Measurements from ENCODE around the gene CDK9. TPM values are rescaled to one million over a fixed set of nuclear protein-coding genes. Genes with fewer than 3 reads are reported as not detected.
A peak's percentile ranks its signal among the peaks of the same experiment; 100 is the strongest.

Gene CDK9
- polyA plus RNA-seq, 3 donors: 24.9 to 139 (median 26.4) TPM

DNA sequence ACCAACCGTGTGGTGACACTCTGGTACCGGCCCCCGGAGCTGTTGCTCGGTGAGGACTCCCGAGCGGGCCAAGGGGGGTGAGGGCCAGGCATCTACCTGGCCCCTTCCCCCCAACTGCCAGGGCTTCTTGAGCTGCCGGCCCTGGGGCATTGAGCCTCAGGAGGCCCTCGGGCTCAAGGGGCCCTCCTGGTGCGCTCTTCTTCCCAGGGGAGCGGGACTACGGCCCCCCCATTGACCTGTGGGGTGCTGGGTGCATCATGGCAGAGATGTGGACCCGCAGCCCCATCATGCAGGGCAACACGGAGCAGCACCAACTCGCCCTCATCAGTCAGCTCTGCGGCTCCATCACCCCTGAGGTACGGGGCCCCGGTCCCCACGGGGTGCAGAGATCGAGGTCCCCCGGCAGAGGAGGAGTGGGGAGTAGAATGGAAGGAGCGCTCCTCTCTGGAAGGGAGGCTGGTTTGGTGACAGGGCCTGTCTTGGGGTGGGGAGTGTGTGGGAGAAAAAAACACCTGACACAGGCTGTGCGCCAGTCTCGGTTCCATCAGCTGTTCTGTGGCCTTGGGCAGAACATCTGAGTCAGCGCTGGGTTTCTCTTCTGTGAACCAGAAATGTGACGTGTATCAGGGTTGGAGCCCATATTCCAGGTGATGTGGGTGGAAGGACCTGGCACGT, 2.6 kb downstream of the CDK9 start:
- H3K27me3 Mint-ChIP-seq (ENCODE audit: low read depth in 3 of 3): peaks cover 0 to 2% (median 0%) of the 10 kb centered on the region in 3 donors
- H3K9ac ChIP-seq (ENCODE audit: insufficient read depth, low read length, poor library complexity, severe bottlenecking): no peak overlapping the region
- TF ChIP-seq, protein P1, sequence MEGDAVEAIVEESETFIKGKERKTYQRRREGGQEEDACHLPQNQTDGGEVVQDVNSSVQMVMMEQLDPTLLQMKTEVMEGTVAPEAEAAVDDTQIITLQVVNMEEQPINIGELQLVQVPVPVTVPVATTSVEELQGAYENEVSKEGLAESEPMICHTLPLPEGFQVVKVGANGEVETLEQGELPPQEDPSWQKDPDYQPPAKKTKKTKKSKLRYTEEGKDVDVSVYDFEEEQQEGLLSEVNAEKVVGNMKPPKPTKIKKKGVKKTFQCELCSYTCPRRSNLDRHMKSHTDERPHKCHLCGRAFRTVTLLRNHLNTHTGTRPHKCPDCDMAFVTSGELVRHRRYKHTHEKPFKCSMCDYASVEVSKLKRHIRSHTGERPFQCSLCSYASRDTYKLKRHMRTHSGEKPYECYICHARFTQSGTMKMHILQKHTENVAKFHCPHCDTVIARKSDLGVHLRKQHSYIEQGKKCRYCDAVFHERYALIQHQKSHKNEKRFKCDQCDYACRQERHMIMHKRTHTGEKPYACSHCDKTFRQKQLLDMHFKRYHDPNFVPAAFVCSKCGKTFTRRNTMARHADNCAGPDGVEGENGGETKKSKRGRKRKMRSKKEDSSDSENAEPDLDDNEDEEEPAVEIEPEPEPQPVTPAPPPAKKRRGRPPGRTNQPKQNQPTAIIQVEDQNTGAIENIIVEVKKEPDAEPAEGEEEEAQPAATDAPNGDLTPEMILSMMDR (IDR thresholded peaks at IDR 0.05): no peak
- H4K20me1 ChIP-seq (ENCODE audit: insufficient read depth, low read length): peaks cover 75% of the 10 kb centered on the region
- no peak overlapping the region for H2AFZ ChIP-seq (ENCODE audit: insufficient read depth, low read depth, low read length, poor library complexity, severe bottlenecking)
- H3K36me3 Mint-ChIP-seq: peaks cover 51 to 64% of the 10 kb centered on the region in 2 donors
- no peaks in the 10 kb centered on the region for H3K9me3 ChIP-seq (replicated peaks in 1 of 2; ENCODE audit: control insufficient read depth in 1 of 2, insufficient read depth in 1 of 2, low read length in 2 of 2)
- no peak overlapping the region for H3K4me3 Mint-ChIP-seq
- peak overlapping the region in 2 of 7 donors; percentile 37 to 55 for H3K27ac Mint-ChIP-seq
- no peaks in the 10 kb centered on the region for H3K27me3 ChIP-seq (ENCODE audit: control insufficient read depth in 2 of 2, insufficient read depth in 2 of 2, low read length in 2 of 2)
- H3K9me3 Mint-ChIP-seq: no peaks in the 10 kb centered on the region
- H3K4me3 ChIP-seq (replicated peaks in 1 of 3; ENCODE audit: low read depth in 2 of 3, low read length in 3 of 3): no peak overlapping the region
- peaks cover 61 to 65% of the 10 kb centered on the region in 2 donors for H3K36me3 ChIP-seq (replicated peaks in 1 of 2; ENCODE audit: control insufficient read depth in 1 of 2, insufficient read depth in 2 of 2, low read length in 2 of 2)
- no peak for DNase-seq
- 92% methylated on average over 15 of the region's 26 CpGs for WGBS (ENCODE audit: insufficient coverage)
- intact Hi-C loops (cut with micrococcal nuclease): loop anchor here (5.0 kb wide), 3 partner anchors 79 to 271 kb away; partner anchors contain the start of gene ST6GALNAC4 (in 1 of the 2)
- peaks cover 27 to 32% of the 10 kb centered on the region in 2 donors for H3K4me1 ChIP-seq (ENCODE audit: control insufficient read depth in 1 of 2, insufficient read depth in 2 of 2, low read length in 2 of 2)
- no peak overlapping the region for H3K4me2 ChIP-seq (replicated peaks; ENCODE audit: extremely low read depth, low read length, poor library complexity, severe bottlenecking)
- H3K4me1 Mint-ChIP-seq: peaks cover 31% of the 10 kb centered on the region
- H3K27ac ChIP-seq (ENCODE audit: low read depth in 1 of 2, low read length in 2 of 2): no peak overlapping the region
- H3K79me2 ChIP-seq (ENCODE audit: insufficient read depth, low read length): peaks cover 66% of the 10 kb centered on the region

DNA sequence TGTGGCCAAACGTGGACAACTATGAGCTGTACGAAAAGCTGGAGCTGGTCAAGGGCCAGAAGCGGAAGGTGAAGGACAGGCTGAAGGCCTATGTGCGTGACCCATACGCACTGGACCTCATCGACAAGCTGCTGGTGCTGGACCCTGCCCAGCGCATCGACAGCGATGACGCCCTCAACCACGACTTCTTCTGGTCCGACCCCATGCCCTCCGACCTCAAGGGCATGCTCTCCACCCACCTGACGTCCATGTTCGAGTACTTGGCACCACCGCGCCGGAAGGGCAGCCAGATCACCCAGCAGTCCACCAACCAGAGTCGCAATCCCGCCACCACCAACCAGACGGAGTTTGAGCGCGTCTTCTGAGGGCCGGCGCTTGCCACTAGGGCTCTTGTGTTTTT, 3.3 kb downstream of the CDK9 start:
- Histone ChIP-seq H3K9ac (ENCODE audit: insufficient read depth, low read length, poor library complexity, severe bottlenecking) (no peak overlapping the region), H3K36me3 (replicated peaks in 1 of 2; ENCODE audit: control insufficient read depth in 1 of 2, insufficient read depth in 2 of 2, low read length in 2 of 2) (peaks cover 61 to 66% of the 10 kb centered on the region in 2 donors), H3K27me3 (ENCODE audit: control insufficient read depth in 2 of 2, insufficient read depth in 2 of 2, low read length in 2 of 2) (no peaks in the 10 kb centered on the region), H3K4me3 (replicated peaks in 1 of 3; ENCODE audit: low read depth in 2 of 3, low read length in 3 of 3) (no peak overlapping the region), H3K9me3 (replicated peaks in 1 of 2; ENCODE audit: control insufficient read depth in 1 of 2, insufficient read depth in 1 of 2, low read length in 2 of 2) (no peaks in the 10 kb centered on the region), H3K27ac (ENCODE audit: low read depth in 1 of 2, low read length in 2 of 2) (no peak overlapping the region), H3K4me2 (replicated peaks; ENCODE audit: extremely low read depth, low read length, poor library complexity, severe bottlenecking) (no peak overlapping the region), H3K4me1 (ENCODE audit: control insufficient read depth in 1 of 2, insufficient read depth in 2 of 2, low read length in 2 of 2) (peaks cover 20 to 25% of the 10 kb centered on the region in 2 donors), H4K20me1 (ENCODE audit: insufficient read depth, low read length) (peaks cover 82% of the 10 kb centered on the region), H2AFZ (ENCODE audit: insufficient read depth, low read depth, low read length, poor library complexity, severe bottlenecking) (no peak overlapping the region), H3K79me2 (ENCODE audit: insufficient read depth, low read length) (peaks cover 65% of the 10 kb centered on the region)
- intact Hi-C loops (cut with micrococcal nuclease): loop anchor here (5.0 kb wide), 3 partner anchors 78 to 272 kb away; partner anchors contain the start of gene ST6GALNAC4 (in 1 of the 2)
- Mint-ChIP-seq H3K27me3 (ENCODE audit: low read depth in 3 of 3) (no peaks in the 10 kb centered on the region), H3K4me1 (peaks cover 24% of the 10 kb centered on the region), H3K4me3 (no peak overlapping the region), H3K27ac (peak overlapping the region in 2 of 7 donors; percentile 9 to 52), H3K9me3 (no peaks in the 10 kb centered on the region), H3K36me3 (peaks cover 53 to 64% of the 10 kb centered on the region in 2 donors)
- TF ChIP-seq, protein P1 (IDR thresholded peaks at IDR 0.05): no peak
- 96% methylated on average over 24 of the region's 25 CpGs for WGBS (ENCODE audit: insufficient coverage)
- DNase-seq: no peak
